Astrocyte (in vitro differentiated cells and primary cell): ENCODE measurements around the gene ISG15. TPM values are rescaled to one million over a fixed set of nuclear protein-coding genes. Genes with fewer than 3 reads are reported as not detected.

Experiments
- DNase-seq: peaks from one replicate; pipeline ENCODE4 v3.0.0-alpha.2; 2010; ENCODE audit warnings: low read depth
- FAIRE-seq: peaks from 2 replicates; lab custom pipeline; 2011; peaks lifted over from hg19 to GRCh38; lab: Jason Lieb, UNC
- H2AFZ ChIP-seq: 2 replicates; pipeline ENCODE4 v1.6.0; 2012; ENCODE audit warnings: low read depth, low read length, inconsistent platforms
- H3K27ac ChIP-seq: 2 replicates; pipeline ENCODE4 v1.5.1; 2011; ENCODE audit warnings: low read depth, low read length, inconsistent platforms
- H3K27me3 ChIP-seq: 2 replicates; pipeline ENCODE4 v1.6.0; 2011; ENCODE audit warnings: low read length, inconsistent platforms; ENCODE audit not compliant: insufficient read depth
- H3K36me3 ChIP-seq: 2 replicates; pipeline ENCODE4 v1.5.1; 2011; ENCODE audit warnings: low read length, inconsistent platforms; ENCODE audit not compliant: insufficient read depth
- H3K4me1 ChIP-seq: 2 replicates; pipeline ENCODE4 v1.5.1; 2011; ENCODE audit warnings: low read length, inconsistent platforms; ENCODE audit not compliant: insufficient read depth
- H3K4me2 ChIP-seq: 2 replicates; pipeline ENCODE4 v1.6.0; 2012; ENCODE audit warnings: low read length, inconsistent platforms
- H3K4me3 ChIP-seq: 2 replicates; pipeline ENCODE4 v1.5.1; 2011; ENCODE audit warnings: low read depth, mild to moderate bottlenecking, low read length, inconsistent platforms; ENCODE audit not compliant: insufficient read depth
- H3K79me2 ChIP-seq: 2 replicates; pipeline ENCODE4 v1.6.0; 2012; ENCODE audit warnings: mild to moderate bottlenecking, low read length, inconsistent platforms; ENCODE audit not compliant: insufficient read depth
- H3K9ac ChIP-seq: 2 replicates; pipeline ENCODE4 v1.6.0; 2012; ENCODE audit warnings: mild to moderate bottlenecking, low read length, inconsistent platforms
- H3K9me3 ChIP-seq: 2 replicates; pipeline ENCODE4 v1.5.1; 2012; ENCODE audit warnings: low read depth, mild to moderate bottlenecking, low read length, inconsistent platforms; ENCODE audit not compliant: insufficient read depth
- H4K20me1 ChIP-seq: 2 replicates; pipeline ENCODE4 v1.6.0; 2012; ENCODE audit warnings: low read length, inconsistent platforms; ENCODE audit not compliant: insufficient read depth
- H3K27ac Mint-ChIP-seq: one replicate; pipeline ENCODE4 v1.8.0; 2021; ENCODE audit warnings: mild to moderate bottlenecking, mixed read lengths; ENCODE audit not compliant: unreplicated experiment
- H3K27me3 Mint-ChIP-seq: one replicate; pipeline ENCODE4 v1.8.0; 2021; ENCODE audit warnings: low read depth, mixed read lengths; ENCODE audit not compliant: unreplicated experiment
- H3K36me3 Mint-ChIP-seq: one replicate; pipeline ENCODE4 v1.8.0; 2021; ENCODE audit warnings: low read depth, mixed read lengths; ENCODE audit not compliant: unreplicated experiment
- H3K4me1 Mint-ChIP-seq: one replicate; pipeline ENCODE4 v1.8.0; 2021; ENCODE audit warnings: low read depth, mixed read lengths; ENCODE audit not compliant: unreplicated experiment
- H3K4me3 Mint-ChIP-seq: one replicate; pipeline ENCODE4 v1.8.0; 2021; ENCODE audit warnings: mild to moderate bottlenecking, moderate library complexity, mixed read lengths; ENCODE audit not compliant: unreplicated experiment
- H3K9me3 Mint-ChIP-seq: one replicate; pipeline ENCODE4 v1.8.0; 2021; ENCODE audit warnings: mild to moderate bottlenecking, mixed read lengths; ENCODE audit not compliant: unreplicated experiment
- EZH2 ChIP-seq: IDR thresholded peaks from 2 replicates; pipeline ENCODE4 v1.6.1; 2012; ENCODE audit warnings: mild to moderate bottlenecking, low read length, inconsistent platforms; ENCODE audit not compliant: insufficient read depth
- total RNA-seq: library from RNA; stranded (reverse); gene quantifications from 2 replicates; pipeline ENCODE4 v1.2.1, GENCODE V29; 2021
- TF ChIP-seq, protein P1 (sequence below): IDR thresholded peaks from 2 replicates; pipeline ENCODE4 v1.5.1; 2011; ENCODE audit warnings: low read depth, mild to moderate bottlenecking, inconsistent platforms, low read length, moderate library complexity; ENCODE audit not compliant: insufficient read depth

ISG15 gene
- total RNA-seq, 1 donor from 2014 or later, result 1,830 TPM

DNA sequence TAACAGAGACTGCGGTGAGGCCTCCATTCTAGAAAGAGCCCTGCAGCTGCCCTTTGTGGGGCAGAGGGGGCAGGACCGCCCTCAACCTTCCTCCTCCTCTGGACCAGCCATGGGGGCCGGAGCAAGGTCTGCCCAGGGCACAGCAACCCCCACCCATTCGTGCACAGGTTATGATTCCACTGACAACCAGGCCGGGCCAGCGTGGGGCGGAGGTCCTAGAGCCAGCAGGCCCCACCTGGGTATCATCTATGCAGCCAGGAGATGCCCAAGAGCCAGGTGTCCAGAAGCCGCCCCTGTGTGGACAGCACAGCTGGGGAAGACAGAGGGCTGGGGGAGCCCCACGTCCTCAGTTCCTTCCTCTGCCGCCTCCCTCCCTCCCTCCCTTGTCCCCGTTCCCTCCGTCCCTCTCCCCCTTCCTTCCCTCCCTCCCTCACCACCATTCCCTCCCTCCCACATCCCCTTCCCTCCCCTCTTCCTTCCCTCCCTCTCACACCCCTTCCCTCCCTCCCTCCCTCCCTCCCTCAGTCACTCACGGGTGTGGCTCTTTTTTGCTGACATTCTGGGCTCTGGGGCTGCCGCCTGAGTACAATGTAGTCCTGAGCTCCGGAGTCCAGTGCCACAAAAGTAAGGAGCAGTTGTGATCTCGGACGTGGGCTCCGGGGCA, 48.5 kb downstream of the ISG15 start:
- Histone ChIP-seq H4K20me1 (peaks cover 9% of the 10 kb centered on the region), H3K27ac (no peak overlapping the region), H3K27me3 (no peaks in the 10 kb centered on the region), H3K9me3 (no peaks in the 10 kb centered on the region), H3K79me2 (no peaks in the 10 kb centered on the region), H3K4me2 (peak overlapping the region; percentile 44), H3K36me3 (no peaks in the 10 kb centered on the region), H2AFZ (no peak overlapping the region), H3K4me3 (no peak overlapping the region), H3K4me1 (peaks cover 26% of the 10 kb centered on the region), H3K9ac (no peak overlapping the region)
- Mint-ChIP-seq H3K4me1 (peaks cover 4% of the 10 kb centered on the region), H3K36me3 (peaks cover 2% of the 10 kb centered on the region), H3K27ac (no peak overlapping the region), H3K4me3 (no peak overlapping the region), H3K27me3 (peaks cover 4% of the 10 kb centered on the region), H3K9me3 (no peaks in the 10 kb centered on the region)
- DNase-seq (no peak), FAIRE-seq (no peak)
- peak; percentile 47 for TF ChIP-seq EZH2
- TF ChIP-seq, protein P1, sequence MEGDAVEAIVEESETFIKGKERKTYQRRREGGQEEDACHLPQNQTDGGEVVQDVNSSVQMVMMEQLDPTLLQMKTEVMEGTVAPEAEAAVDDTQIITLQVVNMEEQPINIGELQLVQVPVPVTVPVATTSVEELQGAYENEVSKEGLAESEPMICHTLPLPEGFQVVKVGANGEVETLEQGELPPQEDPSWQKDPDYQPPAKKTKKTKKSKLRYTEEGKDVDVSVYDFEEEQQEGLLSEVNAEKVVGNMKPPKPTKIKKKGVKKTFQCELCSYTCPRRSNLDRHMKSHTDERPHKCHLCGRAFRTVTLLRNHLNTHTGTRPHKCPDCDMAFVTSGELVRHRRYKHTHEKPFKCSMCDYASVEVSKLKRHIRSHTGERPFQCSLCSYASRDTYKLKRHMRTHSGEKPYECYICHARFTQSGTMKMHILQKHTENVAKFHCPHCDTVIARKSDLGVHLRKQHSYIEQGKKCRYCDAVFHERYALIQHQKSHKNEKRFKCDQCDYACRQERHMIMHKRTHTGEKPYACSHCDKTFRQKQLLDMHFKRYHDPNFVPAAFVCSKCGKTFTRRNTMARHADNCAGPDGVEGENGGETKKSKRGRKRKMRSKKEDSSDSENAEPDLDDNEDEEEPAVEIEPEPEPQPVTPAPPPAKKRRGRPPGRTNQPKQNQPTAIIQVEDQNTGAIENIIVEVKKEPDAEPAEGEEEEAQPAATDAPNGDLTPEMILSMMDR, result no peak

DNA sequence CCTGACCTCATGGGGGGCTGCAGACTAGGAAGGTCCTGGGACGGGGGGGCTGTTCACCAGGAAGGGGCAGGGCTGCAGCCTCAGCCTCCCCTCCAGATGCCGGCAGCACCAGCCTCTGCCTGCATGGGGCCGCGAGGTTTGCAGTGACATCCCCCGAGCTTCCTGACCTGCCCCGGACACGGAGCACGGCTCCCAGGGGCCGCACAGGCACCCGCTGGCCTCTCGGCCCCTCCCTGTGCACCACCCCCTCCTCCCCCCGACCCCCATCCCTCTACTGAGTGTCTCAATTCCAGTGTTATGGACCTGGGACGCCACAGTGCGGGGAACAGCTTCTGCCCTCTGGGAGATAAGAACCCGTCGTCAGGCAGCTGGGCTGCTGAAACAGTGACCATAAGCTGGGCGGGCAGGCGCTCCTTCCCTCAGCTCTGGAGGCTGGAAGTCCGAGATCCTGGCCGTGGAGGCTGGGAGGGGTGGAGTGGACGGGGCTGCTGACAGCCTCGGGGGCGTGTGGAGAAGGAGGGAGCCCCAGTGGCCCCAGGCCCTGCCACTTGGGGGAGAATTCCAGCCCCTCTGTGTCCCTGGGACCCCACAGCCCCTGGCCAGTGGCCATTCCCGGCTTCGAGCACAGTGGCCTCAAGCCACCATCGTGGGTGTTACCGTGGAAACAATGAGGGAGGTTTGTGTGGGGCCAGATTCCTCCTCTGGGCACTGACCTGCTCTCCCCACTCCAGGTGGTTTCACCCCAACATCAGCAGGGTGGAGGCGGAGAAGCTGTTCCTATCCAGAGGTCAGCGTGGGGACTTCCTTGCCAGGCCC, 49.3 kb downstream of the ISG15 start:
- peaks cover 4% of the 10 kb centered on the region for H3K4me1 Mint-ChIP-seq
- H3K36me3 ChIP-seq, result no peaks in the 10 kb centered on the region
- no peak for FAIRE-seq
- H3K4me1 ChIP-seq, result peaks cover 26% of the 10 kb centered on the region
- H4K20me1 ChIP-seq, result peaks cover 8% of the 10 kb centered on the region
- H3K9me3 Mint-ChIP-seq, result no peaks in the 10 kb centered on the region
- peak overlapping the region; percentile 74 for H3K9ac ChIP-seq
- no peaks in the 10 kb centered on the region for H3K79me2 ChIP-seq
- H3K9me3 ChIP-seq, result no peaks in the 10 kb centered on the region
- H3K36me3 Mint-ChIP-seq, result peaks cover 2% of the 10 kb centered on the region
- no peak overlapping the region for H2AFZ ChIP-seq
- peaks cover 4% of the 10 kb centered on the region for H3K27me3 Mint-ChIP-seq
- H3K27ac Mint-ChIP-seq, result no peak overlapping the region
- no peak for DNase-seq
- no peak overlapping the region for H3K4me3 Mint-ChIP-seq
- H3K4me3 ChIP-seq, result no peak overlapping the region
- H3K27ac ChIP-seq, result no peak overlapping the region
- H3K27me3 ChIP-seq, result no peaks in the 10 kb centered on the region
- H3K4me2 ChIP-seq, result peak overlapping the region; percentile 44
- no peak for TF ChIP-seq EZH2
- TF ChIP-seq, protein P1, result no peak
